22Rv1 (cell line): Measurements from ENCODE around the gene COQ7.

ENCODE experiments used
- H3K27ac ChIP-seq: fragments of 450-650 bp; 2 replicates; pipeline ENCODE4 v1.5.1; 2017
- CTCF ChIP-seq: fragments of 450-650 bp; IDR thresholded peaks from 2 replicates; pipeline ENCODE4 v1.5.1; 2017; ENCODE audit warnings: mild to moderate bottlenecking
- ZFX ChIP-seq: fragments of 450-650 bp; IDR thresholded peaks from 2 replicates; pipeline ENCODE4 v1.6.1; 2017; ENCODE audit warnings: antibody characterized with exemption, borderline replicate concordance

The COQ7 gene

GRCh38 chr16:19123535-19124178 is 56.2 kb downstream of the COQ7 start:
- peak overlapping the region; percentile 58 for H3K27ac ChIP-seq
- TF ChIP-seq ZFX (no peak), CTCF (no peak)

- TF ChIP-seq CTCF (no peak), ZFX (no peak)
- no peak overlapping the region for H3K27ac ChIP-seq
Measured at GRCh38 chr16:19126300-19126699, 58.9 kb downstream of the COQ7 start.

- TF ChIP-seq CTCF = no peak
- TF ChIP-seq ZFX = no peak
- no peak overlapping the region for H3K27ac ChIP-seq
Measured at GRCh38 chr16:19127205-19127604, 59.8 kb downstream of the COQ7 start.

GRCh38 chr16:19127674-19128131 is 60.3 kb downstream of the COQ7 start:
- TF ChIP-seq CTCF (no peak), ZFX (no peak)
- H3K27ac ChIP-seq = no peak overlapping the region

- TF ChIP-seq CTCF (no peak), ZFX (no peak)
- no peak overlapping the region for H3K27ac ChIP-seq
Measured at GRCh38 chr16:19128454-19129200, 61.2 kb downstream of the COQ7 start.
